ENCODE data around the gene MEST. TPM values are rescaled to one million over a fixed set of nuclear protein-coding genes. Genes with fewer than 3 reads are reported as not detected.

MEST gene
- polyA plus RNA-seq, 1 of the 3 experiments (the other 2 are of a cell fraction) = 36.7 TPM

GRCh38 chr7:130494431-130494858 lies 2.6 kb downstream of the MEST start:
- CTCF ChIA-PET = interaction anchor here (1.1 to 1.6 kb wide), 3 partner anchors 10 to 217 kb away, joined by 3 read pairs; no protein-coding TSS in a partner anchor
- Histone ChIP-seq H3K9me3 (no peaks in the 10 kb centered on the region), H3K4me2 (no peak overlapping the region; the same call in 1 of the 2 replicates), H2AFZ (ENCODE audit: low read depth) (no peak overlapping the region), H3K9me2 (no peaks in the 10 kb centered on the region), H3K4me3 (ENCODE audit: low read depth in 2 of 2, low read length in 1 of 2) (peak overlapping the region in 1 of 2 experiments; percentile 58; a peak in 1 of 4 replicates), H4K20me1 (ENCODE audit: insufficient read depth) (no peaks in the 10 kb centered on the region), H3K27ac (ENCODE audit: low read depth in 2 of 2, low read length in 1 of 2) (no peak overlapping the region), H3K4me1 (ENCODE audit: control insufficient read depth in 1 of 2, insufficient read depth in 2 of 2, low read depth in 1 of 2, low read length in 1 of 2) (peaks cover 4 to 5% of the 10 kb centered on the region in 2 experiments; a peak in 3 of 4 replicates), H3K27me3 (ENCODE audit: insufficient read depth) (no peaks in the 10 kb centered on the region), H3K9ac (no peak overlapping the region), H3K36me3 (replicated peaks in 1 of 2; ENCODE audit: control insufficient read depth in 1 of 2, insufficient read depth in 2 of 2, low read length in 1 of 2) (peaks cover 6 to 23% of the 10 kb centered on the region in 2 experiments), H3F3A (replicated peaks; ENCODE audit: insufficient read depth) (peaks cover 5% of the 10 kb centered on the region), H3K79me2 (ENCODE audit: insufficient read depth) (no peaks in the 10 kb centered on the region)
- TF ChIP-seq ELF1 (IDR thresholded peaks at IDR 0.05) = no peak
- no peak for TF ChIP-seq MAX (IDR thresholded peaks at IDR 0.05; ENCODE audit: low read depth)
- no peak for TF ChIP-seq RXRA (IDR thresholded peaks at IDR 0.05; ENCODE audit: borderline replicate concordance, low read depth)
- no peak for TF ChIP-seq SIN3A (IDR thresholded peaks at IDR 0.05; ENCODE audit: borderline replicate concordance, low read depth, low read length)
- TF ChIP-seq RFX5 (IDR thresholded peaks at IDR 0.05; ENCODE audit: low read length) = no peak
- TF ChIP-seq ZBTB33 (IDR thresholded peaks at IDR 0.05; ENCODE audit: borderline replicate concordance, low read depth) = no peak
- TF ChIP-seq POLR2AphosphoS5 (IDR thresholded peaks at IDR 0.05; ENCODE audit: low read depth, low read length) = no peak
- TF ChIP-seq FOXM1 (IDR thresholded peaks at IDR 0.05; ENCODE audit: low read depth) = no peak
- POLR2A ChIA-PET = interaction anchor here (1.2 kb wide), 1 partner anchor 10 kb away, joined by 3 read pairs; no protein-coding TSS in a partner anchor
- WGBS (ENCODE audit: low lambda C conversion rate) = 74% methylated on average over 2 of the region's 2 CpGs
- no peak for DNase-seq

GRCh38 chr7:130500463-130500862 lies 8.6 kb downstream of the MEST start:
- CTCF ChIA-PET = interaction anchor here (0.9 kb wide), 1 partner anchor 428 kb away, joined by 3 read pairs; no protein-coding TSS in a partner anchor
- H3K36me3 ChIP-seq (replicated peaks in 1 of 2; ENCODE audit: control insufficient read depth in 1 of 2, insufficient read depth in 2 of 2, low read length in 1 of 2) = peaks cover 21 to 64% of the 10 kb centered on the region in 2 experiments
- TF ChIP-seq MEF2A (IDR thresholded peaks at IDR 0.05; ENCODE audit: borderline replicate concordance, low read depth) (no peak), EP300 (IDR thresholded peaks at IDR 0.05; ENCODE audit: borderline replicate concordance in 1 of 2, low read depth in 1 of 2, low read length in 1 of 2) (no peak), USF1 (IDR thresholded peaks at IDR 0.05; ENCODE audit: borderline replicate concordance, low read depth) (no peak), ELF1 (IDR thresholded peaks at IDR 0.05) (no peak), TEAD4 (IDR thresholded peaks at IDR 0.05; ENCODE audit: borderline replicate concordance, insufficient read depth) (no peak), ZBTB33 (IDR thresholded peaks at IDR 0.05; ENCODE audit: borderline replicate concordance, low read depth) (no peak), CTCF (IDR thresholded peaks at IDR 0.05) (no peak), NFIC (IDR thresholded peaks at IDR 0.05; ENCODE audit: borderline replicate concordance) (no peak), RAD21 (IDR thresholded peaks at IDR 0.05; ENCODE audit: low read length) (no peak), FOSL2 (IDR thresholded peaks at IDR 0.05; ENCODE audit: borderline replicate concordance, low read depth) (no peak), RXRA (IDR thresholded peaks at IDR 0.05; ENCODE audit: borderline replicate concordance, low read depth) (no peak), PBX3 (IDR thresholded peaks at IDR 0.05) (no peak), FOXM1 (IDR thresholded peaks at IDR 0.05; ENCODE audit: low read depth) (no peak), CHD2 (IDR thresholded peaks at IDR 0.05; ENCODE audit: low read length, partially characterized antibody) (no peak)

More at GRCh38 chr7:130500463-130500862, 8.6 kb downstream of the MEST start:
- H3F3A ChIP-seq (replicated peaks; ENCODE audit: insufficient read depth) = no peaks in the 10 kb centered on the region
- no peaks in the 10 kb centered on the region for H4K20me1 ChIP-seq (ENCODE audit: insufficient read depth)
- H3K9me2 ChIP-seq = no peaks in the 10 kb centered on the region
- no peak overlapping the region for H2AFZ ChIP-seq (ENCODE audit: low read depth)
- no peaks in the 10 kb centered on the region for H3K27me3 ChIP-seq (ENCODE audit: insufficient read depth)
- H3K9me3 ChIP-seq = no peaks in the 10 kb centered on the region
- POLR2A ChIA-PET = no interaction called here
- no peak overlapping the region for H3K4me2 ChIP-seq
- no peak overlapping the region for H3K9ac ChIP-seq
- H3K4me1 ChIP-seq (ENCODE audit: control insufficient read depth in 1 of 2, insufficient read depth in 2 of 2, low read depth in 1 of 2, low read length in 1 of 2) = no peaks in the 10 kb centered on the region
- H3K4me3 ChIP-seq (ENCODE audit: low read depth in 2 of 2, low read length in 1 of 2) = no peak overlapping the region
- H3K79me2 ChIP-seq (ENCODE audit: insufficient read depth) = no peaks in the 10 kb centered on the region
- 93% methylated on average over 8 of the region's 8 CpGs for WGBS (ENCODE audit: low lambda C conversion rate)
- H3K27ac ChIP-seq (ENCODE audit: low read depth in 2 of 2, low read length in 1 of 2) = no peak overlapping the region
- no peak for DNase-seq

All from SK-N-SH (cell line).